ENCODE data around the gene RNF150.

- no peak for TF ChIP-seq POLR2A (IDR thresholded peaks at IDR 0.05)
- no peak for TF ChIP-seq CTCF (IDR thresholded peaks at IDR 0.05)
Observed at GRCh38 chr4:141009931-141010330, 123.3 kb downstream of the RNF150 start.

Measured in uterus (tissue), 2 donors.